ENCODE results near the gene SHISAL2B.
A peak's percentile ranks its signal among the peaks of the same experiment; 100 is the strongest.
"Not testable (repeated sequence)": the region's sequence is repeated elsewhere in the genome, so short reads cannot be mapped to it uniquely, and the experiment has no call there.

The SHISAL2B gene

GRCh38 chr5:64690417-64691151 is at the start of gene SHISAL2B:
Gene SHISAL2B, plus strand, starts transcription at chr5:64690503. Its CDS starts 121 bp downstream, at chr5:64690624.
- DNase-seq (ENCODE audit: low spot score) = peak; percentile 27

DNA sequence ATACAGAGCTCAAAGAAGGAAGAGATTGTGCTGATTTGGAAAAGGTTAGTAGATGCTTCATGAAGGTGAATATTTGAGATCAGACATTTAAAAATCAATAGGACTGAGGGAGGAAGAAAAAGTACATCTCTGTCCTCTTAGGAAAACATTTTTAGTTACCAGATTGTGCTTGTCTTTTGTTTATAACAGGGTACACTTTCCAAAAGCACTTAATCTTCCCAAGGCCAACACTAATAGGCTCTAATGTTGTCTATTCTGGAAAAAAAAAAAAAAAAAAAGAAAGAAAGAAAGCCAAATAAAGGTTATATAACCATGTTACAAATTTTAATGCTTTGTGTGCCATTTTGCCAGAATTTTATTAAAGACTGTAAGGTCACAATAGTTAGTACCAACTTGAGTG is 45.5 kb upstream of the SHISAL2B start:
- no peak for DNase-seq (ENCODE audit: low spot score)

GRCh38 chr5:64646169-64646568 is 44.1 kb upstream of the SHISAL2B start:
- no peak for DNase-seq (ENCODE audit: low spot score)

- DNase-seq (ENCODE audit: low spot score) = no peak
Measured at GRCh38 chr5:64649512-64649911, 40.8 kb upstream of the SHISAL2B start.

GRCh38 chr5:64653766-64654560 is 36.3 kb upstream of the SHISAL2B start:
- DNase-seq (ENCODE audit: low spot score) = no peak

DNA sequence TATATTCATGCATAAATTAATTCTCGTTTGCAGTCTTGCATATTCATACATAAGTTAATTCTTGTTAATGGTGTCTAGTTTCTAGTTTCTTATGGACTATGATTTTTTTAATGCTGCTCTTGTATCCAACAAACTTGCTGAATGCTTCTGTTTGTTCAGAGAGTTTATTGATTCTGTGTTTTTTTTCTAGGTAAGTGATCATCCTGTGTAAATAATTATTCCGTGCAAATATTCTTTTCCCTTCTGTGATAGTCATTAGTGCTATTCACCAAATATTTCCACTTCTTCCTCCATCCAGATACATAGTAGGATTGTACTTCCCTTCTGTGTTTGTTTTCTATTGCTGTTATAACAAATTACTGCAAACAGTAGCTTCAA is 35.8 kb upstream of the SHISAL2B start:
- no peak for DNase-seq (ENCODE audit: low spot score)

- DNase-seq (ENCODE audit: low spot score) = no peak
Measured at GRCh38 chr5:64655596-64655995, 34.7 kb upstream of the SHISAL2B start.

DNA sequence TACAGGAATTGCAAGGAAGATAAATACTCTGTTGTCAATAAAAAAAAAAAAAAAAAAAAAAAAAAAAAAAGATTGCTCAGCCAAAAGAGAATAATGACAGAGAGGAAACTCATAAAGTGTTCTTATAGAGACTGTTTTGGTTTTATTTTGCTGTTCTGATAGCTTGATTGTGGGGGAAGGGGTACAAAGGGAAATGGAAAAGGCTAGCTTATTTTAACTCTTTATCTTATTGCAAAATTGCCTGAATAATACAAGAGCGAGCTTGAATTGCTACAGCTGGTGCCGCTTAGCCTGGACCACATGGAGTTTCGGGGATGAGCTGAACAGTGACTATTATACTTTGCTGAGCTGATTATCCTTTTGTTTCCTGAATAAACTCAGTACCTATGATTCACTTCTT is 31.0 kb upstream of the SHISAL2B start:
- no peak for DNase-seq (ENCODE audit: low spot score)

DNA sequence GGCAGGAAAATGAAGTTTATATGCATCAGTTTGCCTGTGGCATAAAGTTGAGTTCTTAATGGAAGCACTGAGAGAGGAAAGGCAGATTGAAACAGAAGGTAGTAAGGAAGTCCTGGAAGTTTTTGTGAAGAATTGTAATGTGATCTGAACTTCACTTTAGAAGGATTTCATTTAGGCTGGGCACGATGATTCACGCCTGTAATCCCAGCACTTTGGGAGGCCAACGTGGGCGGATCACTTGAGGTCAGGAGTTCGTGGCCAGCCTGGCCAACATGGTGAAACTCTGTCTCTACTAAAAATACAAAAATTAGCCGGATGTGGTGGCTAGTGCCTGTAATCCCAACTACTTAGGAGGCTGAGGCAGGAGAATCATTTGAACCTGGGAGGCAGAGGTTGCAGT is 27.1 kb upstream of the SHISAL2B start:
- not testable (repeated sequence) for DNase-seq (ENCODE audit: low spot score)

DNA sequence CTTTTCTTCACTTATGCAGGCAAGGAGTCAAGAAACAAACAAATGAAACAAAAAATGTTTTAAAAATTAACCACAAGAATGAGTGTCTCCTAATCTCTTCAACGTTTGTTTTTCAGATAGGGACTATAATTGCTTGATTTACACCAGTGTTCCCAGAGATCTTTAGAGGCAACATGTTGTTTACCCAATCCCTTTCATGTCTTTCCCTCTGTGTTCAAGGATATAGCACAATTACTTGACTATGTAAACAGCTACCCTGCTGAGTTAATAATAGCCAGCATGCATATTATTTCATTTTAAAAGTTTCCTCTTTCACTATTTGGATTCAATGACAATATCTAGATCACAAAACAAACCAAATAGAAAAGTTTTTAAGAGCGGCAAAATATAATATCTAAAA is 25.1 kb upstream of the SHISAL2B start:
- no peak for DNase-seq (ENCODE audit: low spot score)

DNA sequence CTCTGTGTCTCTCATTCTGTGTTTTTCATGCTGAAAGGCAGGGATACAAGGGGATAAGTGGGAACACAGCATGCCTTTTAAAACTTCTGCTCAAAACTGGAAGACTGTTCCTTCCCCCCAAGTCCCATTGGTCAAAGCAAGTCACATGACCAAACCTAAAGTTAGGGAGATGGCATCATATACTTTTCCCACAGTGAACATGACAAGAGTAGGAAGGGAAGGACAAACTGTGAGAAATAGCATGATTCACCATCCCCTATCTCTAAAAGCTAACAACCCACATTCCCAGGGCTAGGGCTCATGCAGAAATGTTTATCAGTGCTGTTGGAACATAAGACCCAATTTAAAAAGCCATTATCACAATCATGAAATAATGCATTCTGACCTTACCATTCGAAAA is 24.2 kb upstream of the SHISAL2B start:
- DNase-seq (ENCODE audit: low spot score) = no peak

DNA sequence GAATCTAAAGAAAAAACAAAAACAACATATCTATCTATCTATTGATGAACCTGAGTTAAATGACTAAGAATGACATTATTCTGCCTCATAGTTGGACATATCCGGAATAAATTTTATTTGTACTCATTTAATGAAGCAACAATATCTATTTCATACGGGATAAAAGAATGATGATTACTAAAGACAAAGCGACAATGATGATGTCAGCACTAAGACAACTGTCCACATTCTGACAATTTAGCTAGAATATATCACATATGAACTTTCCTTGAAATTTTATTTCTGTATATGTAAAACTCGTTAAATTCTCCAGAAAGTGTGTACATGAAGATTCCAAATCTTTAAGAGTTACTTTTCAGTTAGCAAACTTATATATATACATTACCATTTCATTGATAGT is 23.2 kb upstream of the SHISAL2B start:
- no peak for DNase-seq (ENCODE audit: low spot score)

DNA sequence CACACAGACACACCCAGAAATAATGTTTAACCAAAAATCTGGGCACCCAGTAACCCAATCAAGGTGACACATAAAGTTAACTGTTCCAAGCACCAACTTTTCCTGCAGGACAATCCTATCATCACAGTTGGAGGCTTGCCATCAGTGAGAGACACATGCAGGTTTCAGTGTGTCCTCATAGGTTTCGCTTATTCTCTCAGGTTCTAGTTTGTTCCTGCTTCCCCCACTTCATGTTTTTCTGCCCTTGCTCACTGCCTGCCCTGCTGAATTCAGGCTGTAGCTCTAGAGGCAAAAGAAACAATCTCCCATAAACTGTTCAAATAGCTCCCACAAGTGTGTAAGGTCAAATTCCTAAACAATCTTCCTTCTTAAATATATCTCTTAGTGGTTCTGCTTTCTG is 20.0 kb upstream of the SHISAL2B start:
- no peak for DNase-seq (ENCODE audit: low spot score)

GRCh38 chr5:64671678-64672077 is 18.6 kb upstream of the SHISAL2B start:
- no peak for DNase-seq (ENCODE audit: low spot score)

DNA sequence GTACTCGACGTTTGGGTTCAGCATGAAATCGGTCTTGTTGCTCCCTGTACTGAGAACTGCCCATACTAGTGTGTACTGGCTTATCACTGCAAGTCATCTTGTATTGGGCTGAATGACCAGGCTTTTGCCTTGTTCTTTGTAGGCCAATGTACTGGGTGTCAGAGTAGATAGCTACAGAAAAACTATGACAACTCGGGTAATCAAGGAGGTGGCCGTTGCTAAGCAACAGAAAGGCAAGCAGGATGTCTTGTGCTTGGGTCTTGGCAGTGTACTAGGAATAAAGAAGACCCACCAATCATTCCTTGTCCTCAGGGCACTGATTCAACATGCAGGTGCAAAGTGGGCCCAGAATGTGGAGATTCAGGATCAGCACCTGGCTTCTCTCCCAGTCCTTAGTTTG is 11.9 kb upstream of the SHISAL2B start:
- no peak for DNase-seq (ENCODE audit: low spot score)

GRCh38 chr5:64680289-64680688 is 10.0 kb upstream of the SHISAL2B start:
- DNase-seq (ENCODE audit: low spot score) = no peak

DNA sequence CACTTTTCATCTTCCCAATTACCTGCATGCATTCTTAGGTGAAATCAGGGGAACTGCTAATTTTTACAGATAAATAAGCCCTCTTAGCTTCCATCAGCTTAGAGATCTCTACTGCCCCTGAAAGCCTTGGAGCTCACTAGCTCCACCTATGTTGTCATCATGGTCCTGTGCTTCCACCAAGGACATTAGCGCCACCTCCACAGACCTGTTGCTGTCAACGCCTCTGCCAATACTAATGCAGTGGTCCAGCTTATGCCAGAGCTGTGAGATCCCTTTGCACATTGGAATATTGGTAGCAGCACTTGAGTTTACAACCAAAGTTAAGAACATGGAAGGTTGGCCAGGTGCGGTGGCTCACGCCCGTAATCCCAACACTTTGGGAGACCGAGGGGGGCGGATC is 7.7 kb upstream of the SHISAL2B start:
- no peak for DNase-seq (ENCODE audit: low spot score)

DNA sequence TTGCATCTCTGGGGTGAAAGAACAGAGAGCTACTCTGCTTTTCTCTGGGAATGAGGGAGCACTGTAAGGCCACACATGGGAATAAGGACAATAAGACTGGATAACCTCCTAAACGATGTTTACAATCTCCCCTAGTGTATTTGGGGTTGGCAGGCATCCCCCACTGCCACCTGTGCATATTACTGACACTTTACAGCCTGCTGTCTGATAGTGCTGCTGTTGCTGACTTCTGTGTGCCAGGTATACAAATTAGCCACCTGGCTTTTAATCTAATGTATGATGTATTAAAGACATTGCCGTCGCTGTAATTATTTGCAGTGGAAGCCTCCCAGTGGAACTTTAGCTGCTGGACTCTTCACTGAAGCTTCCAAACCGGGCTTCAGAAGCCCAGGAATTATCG is 4.4 kb upstream of the SHISAL2B start:
- DNase-seq (ENCODE audit: low spot score) = no peak

- no peak for DNase-seq (ENCODE audit: low spot score)
Measured at GRCh38 chr5:64688391-64688790, 1.9 kb upstream of the SHISAL2B start.

GRCh38 chr5:64688965-64689364 is 1.3 kb upstream of the SHISAL2B start:
- DNase-seq (ENCODE audit: low spot score) = no peak

DNA sequence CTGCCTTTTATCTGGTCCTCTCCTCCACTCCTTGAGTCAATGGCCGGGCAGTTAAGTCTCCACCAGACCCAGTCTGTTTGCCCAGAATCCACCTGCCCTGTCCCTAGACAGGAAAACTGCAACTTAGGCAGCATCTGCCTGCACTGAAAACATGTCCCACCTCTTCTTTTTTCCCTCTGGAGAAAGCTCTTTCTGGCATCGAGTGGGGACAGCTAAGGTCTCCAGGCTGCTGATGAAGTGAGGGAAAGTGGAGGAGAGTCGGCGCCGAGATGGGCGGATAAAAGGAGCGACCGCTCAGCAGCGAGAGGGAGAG is 243 bp upstream of the SHISAL2B start:
- no peak for DNase-seq (ENCODE audit: low spot score)

- DNase-seq (ENCODE audit: low spot score) = no peak
Measured at GRCh38 chr5:64691291-64691690, 988 bp downstream of the SHISAL2B start.

- no peak for DNase-seq (ENCODE audit: low spot score)
Measured at GRCh38 chr5:64693636-64694035, 3.3 kb downstream of the SHISAL2B start.

DNA sequence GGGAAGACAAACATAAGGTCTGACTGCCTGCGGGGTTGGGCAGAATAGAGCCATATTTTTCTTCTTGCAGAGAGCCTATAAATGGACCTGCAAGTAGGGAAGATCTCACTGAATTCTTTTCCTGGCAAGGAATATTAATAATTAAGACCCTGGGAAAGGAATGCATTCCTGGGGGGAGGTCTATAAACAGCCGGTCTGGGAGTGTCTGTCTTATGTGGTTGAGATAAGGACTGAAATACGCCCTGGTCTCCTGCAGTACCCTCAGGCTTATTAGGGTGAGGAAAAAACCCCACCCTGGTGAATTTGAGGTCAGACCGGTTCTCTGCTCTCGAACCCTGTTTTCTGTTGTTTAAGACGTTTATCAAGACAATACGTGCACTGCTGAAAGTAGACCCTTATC is 6.1 kb downstream of the SHISAL2B start:
- not testable (repeated sequence) for DNase-seq (ENCODE audit: low spot score)

Data from AG08396 (cell line).